Measurements from ENCODE around the gene PGM5.

GRCh38 chr9:68488126-68488525, 131.7 kb downstream of the PGM5 start:
- TF ChIP-seq POLR2A (IDR thresholded peaks at IDR 0.05; ENCODE audit: low read length), result no peak
- no peak for TF ChIP-seq GATA1 (IDR thresholded peaks at IDR 0.05; ENCODE audit: low read depth, low read length)

Data from erythroblast (primary cell).